Chondrocyte (in vitro differentiated cells): ENCODE measurements around the gene SPPL2C. TPM values are rescaled to one million over a fixed set of nuclear protein-coding genes. Genes with fewer than 3 reads are reported as not detected.

Source experiments
- total RNA-seq: library from RNA; stranded (reverse); gene quantifications from 3 replicates; pipeline ENCODE4 v1.2.1, GENCODE V29; 2021

Gene SPPL2C
- total RNA-seq, 1 donor from 2014 or later, result not detected

Other genes starting within 250 kb of the SPPL2C start
- not detected in 3 replicates for gene CRHR1, start 60.6 kb upstream of the SPPL2C start, total RNA-seq
- gene MAPT, start 49.7 kb downstream of the SPPL2C start, total RNA-seq, result 2.9 to 6.1 TPM (median 4.5 TPM) in 3 replicates
- gene STH, start 154.4 kb downstream of the SPPL2C start, total RNA-seq, result not detected in 3 replicates